HepG2 (cell line): ENCODE data around the gene MARCHF6. TPM values are rescaled to one million over a fixed set of nuclear protein-coding genes. Genes with fewer than 3 reads are reported as not detected.
A peak's percentile ranks its signal among the peaks of the same experiment; 100 is the strongest.

Experiments used
- ASH2L ChIP-seq: fragments of 300-600, 200-600 bp; sonication (generic); IDR thresholded peaks from 2 replicates; pipeline ENCODE4 v1.7.0; 2017; ENCODE audit warnings: low read depth, mild to moderate bottlenecking, moderate library complexity, mixed read lengths, low read length; ENCODE audit not compliant: insufficient read length
- CAMTA2 ChIP-seq: sonication (generic); formaldehyde crosslinking; IDR thresholded peaks from 2 replicates; pipeline ENCODE4 v1.4.0; 2020; ENCODE audit warnings: mild to moderate bottlenecking, missing genetic modification reagents, borderline replicate concordance
- CEBPB ChIP-seq: IDR thresholded peaks from 2 replicates; pipeline ENCODE4 v1.6.1; 2011; ENCODE audit warnings: low read depth, low read length, improper control_type of control experiment, borderline replicate concordance
- E2F5 ChIP-seq: sonication (generic); formaldehyde crosslinking; conservative IDR thresholded peaks from 2 replicates; pipeline ENCODE4 v1.4.0; 2020; ENCODE audit warnings: missing genetic modification reagents
- GTF3A ChIP-seq: sonication (generic); formaldehyde crosslinking; conservative IDR thresholded peaks from 2 replicates; pipeline ENCODE4 v1.4.0; 2020; ENCODE audit warnings: mild to moderate bottlenecking, missing genetic modification reagents
- KAT7 ChIP-seq: IDR thresholded peaks from 2 replicates; pipeline ENCODE4 v1.6.1; 2018; ENCODE audit warnings: borderline replicate concordance, missing compliant biosample characterization
- RARA ChIP-seq: IDR thresholded peaks from 2 replicates; pipeline ENCODE4 v1.6.1; 2016; ENCODE audit warnings: missing genetic modification reagents, missing compliant biosample characterization
- RXRA ChIP-seq: sonication (generic); formaldehyde crosslinking; IDR thresholded peaks from 2 replicates; pipeline ENCODE4 v1.5.1; 2020; ENCODE audit warnings: missing genetic modification reagents
- SOX6 ChIP-seq, 2 experiments: fragments of 450-650 bp in 1 of 2; sonication (generic) in 1 of 2; formaldehyde crosslinking in 1 of 2; IDR thresholded peaks; 2 replicates each; pipeline versions ENCODE4 v1.4.0 to v1.6.1; 2017 to 2020; ENCODE audit warnings: antibody characterized with exemption in 1 of 2, mild to moderate bottlenecking in 1 of 2, missing genetic modification reagents in 1 of 2
- TCF12 ChIP-seq, 2 experiments: fragments of 450-650 bp in 1 of 2; sonication (generic) in 1 of 2; formaldehyde crosslinking in 1 of 2; IDR thresholded peaks; 2 replicates each; pipeline versions ENCODE4 v1.6.1 to v1.8.0; 2017 to 2022; ENCODE audit warnings: antibody characterized with exemption in 1 of 2, mild to moderate bottlenecking in 1 of 2, missing genetic modification reagents in 1 of 2, moderate library complexity in 1 of 2
- XBP1 ChIP-seq: sonication (generic); formaldehyde crosslinking; IDR thresholded peaks from 2 replicates; pipeline ENCODE4 v1.5.0; 2020; ENCODE audit warnings: missing genetic modification reagents
- YY1 ChIP-seq: IDR thresholded peaks from 2 replicates; pipeline ENCODE4 v1.6.1; 2011; ENCODE audit warnings: low read length, low read depth, moderate library complexity, mild to moderate bottlenecking; ENCODE audit not compliant: insufficient read depth, insufficient replicate concordance
- ZNF510 ChIP-seq: sonication (generic); formaldehyde crosslinking; IDR thresholded peaks from 2 replicates; pipeline ENCODE4 v1.4.0; 2020; ENCODE audit warnings: low read depth, mild to moderate bottlenecking, missing genetic modification reagents
- ZNF513 ChIP-seq: sonication (generic); formaldehyde crosslinking; conservative IDR thresholded peaks from 2 replicates; pipeline ENCODE4 v1.5.0; 2020; ENCODE audit warnings: missing genetic modification reagents
- ZNF556 ChIP-seq: sonication (generic); formaldehyde crosslinking; IDR thresholded peaks from 2 replicates; pipeline ENCODE4 v1.4.0; 2020; ENCODE audit warnings: mild to moderate bottlenecking, missing genetic modification reagents, borderline replicate concordance
- ZNF605 ChIP-seq: sonication (generic); formaldehyde crosslinking; IDR thresholded peaks from 2 replicates; pipeline ENCODE4 v1.8.0; 2022; ENCODE audit warnings: mild to moderate bottlenecking, missing genetic modification reagents
- polyA plus RNA-seq, 8 experiments: library from polyadenylated mRNA; depleted of rRNA in 3 of 8; stranded (reverse) in 7 of 8; unstranded in 1 of 8; fragments of >200 nt; fragmentation: Illumina TruSeq in 4 of 8; extraction: Trizol in 4 of 8; gene quantifications; 2 replicates each; pipeline versions ENCODE4 v1.2.1 to v1.2.3, GENCODE V29; 2011 to 2016; ENCODE audit warnings: low read depth in 4 of 8, missing spikeins in 1 of 8, mixed read lengths in 1 of 8; ENCODE audit not compliant: insufficient read depth in 1 of 8
- total RNA-seq, 5 experiments: library from RNA; depleted of rRNA; stranded (reverse); fragments of >200 nt; fragmentation: Illumina TruSeq; extraction: Trizol; gene quantifications; 2 replicates each; pipeline ENCODE4 v1.2.3, GENCODE V29; 2016; ENCODE audit warnings: low read depth in 1 of 5
- TF ChIP-seq, protein P1 (sequence below): sonication (generic); formaldehyde crosslinking; IDR thresholded peaks from 2 replicates; pipeline ENCODE4 v1.5.1; 2020; ENCODE audit warnings: mild to moderate bottlenecking, missing genetic modification reagents, borderline replicate concordance
- TF ChIP-seq, protein P2 (sequence below): sonication (generic); formaldehyde crosslinking; IDR thresholded peaks from 2 replicates; pipeline ENCODE4 v1.4.0; 2020; ENCODE audit warnings: missing genetic modification reagents
- TF ChIP-seq, protein P3 (sequence below): sonication (generic); formaldehyde crosslinking; IDR thresholded peaks from 2 replicates; pipeline ENCODE4 v1.5.0; 2020; ENCODE audit warnings: missing genetic modification reagents

Gene MARCHF6
- total and polyA plus RNA-seq, 2 of the 13 experiments (the other 11 are each of a cell fraction or from before 2014, with no cell fraction given) = 48.6 to 107 TPM

DNA sequence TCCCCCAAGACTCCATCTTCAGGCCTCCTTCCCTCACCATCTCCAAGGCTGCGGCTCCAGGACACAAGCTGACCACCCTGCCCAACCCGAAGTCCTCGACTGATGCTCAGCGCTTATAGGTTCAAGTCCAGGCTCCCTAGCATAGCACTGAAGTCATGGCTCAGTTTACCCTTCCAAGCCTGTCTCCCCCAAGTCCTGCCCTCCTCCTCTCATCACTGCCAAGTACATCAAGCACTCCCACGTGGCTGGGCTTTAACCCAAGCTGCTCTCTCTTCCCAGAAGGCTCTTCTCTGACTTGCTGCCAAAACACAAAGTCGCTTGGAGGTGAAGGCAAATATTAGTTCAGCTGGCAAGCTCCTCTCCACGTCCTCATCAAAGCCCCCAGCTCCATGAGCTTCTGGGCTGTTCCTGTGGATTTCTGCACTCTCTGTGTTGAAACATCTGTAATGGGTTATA is 22.1 kb upstream of the MARCHF6 start (continued):
- TF ChIP-seq, protein P1, sequence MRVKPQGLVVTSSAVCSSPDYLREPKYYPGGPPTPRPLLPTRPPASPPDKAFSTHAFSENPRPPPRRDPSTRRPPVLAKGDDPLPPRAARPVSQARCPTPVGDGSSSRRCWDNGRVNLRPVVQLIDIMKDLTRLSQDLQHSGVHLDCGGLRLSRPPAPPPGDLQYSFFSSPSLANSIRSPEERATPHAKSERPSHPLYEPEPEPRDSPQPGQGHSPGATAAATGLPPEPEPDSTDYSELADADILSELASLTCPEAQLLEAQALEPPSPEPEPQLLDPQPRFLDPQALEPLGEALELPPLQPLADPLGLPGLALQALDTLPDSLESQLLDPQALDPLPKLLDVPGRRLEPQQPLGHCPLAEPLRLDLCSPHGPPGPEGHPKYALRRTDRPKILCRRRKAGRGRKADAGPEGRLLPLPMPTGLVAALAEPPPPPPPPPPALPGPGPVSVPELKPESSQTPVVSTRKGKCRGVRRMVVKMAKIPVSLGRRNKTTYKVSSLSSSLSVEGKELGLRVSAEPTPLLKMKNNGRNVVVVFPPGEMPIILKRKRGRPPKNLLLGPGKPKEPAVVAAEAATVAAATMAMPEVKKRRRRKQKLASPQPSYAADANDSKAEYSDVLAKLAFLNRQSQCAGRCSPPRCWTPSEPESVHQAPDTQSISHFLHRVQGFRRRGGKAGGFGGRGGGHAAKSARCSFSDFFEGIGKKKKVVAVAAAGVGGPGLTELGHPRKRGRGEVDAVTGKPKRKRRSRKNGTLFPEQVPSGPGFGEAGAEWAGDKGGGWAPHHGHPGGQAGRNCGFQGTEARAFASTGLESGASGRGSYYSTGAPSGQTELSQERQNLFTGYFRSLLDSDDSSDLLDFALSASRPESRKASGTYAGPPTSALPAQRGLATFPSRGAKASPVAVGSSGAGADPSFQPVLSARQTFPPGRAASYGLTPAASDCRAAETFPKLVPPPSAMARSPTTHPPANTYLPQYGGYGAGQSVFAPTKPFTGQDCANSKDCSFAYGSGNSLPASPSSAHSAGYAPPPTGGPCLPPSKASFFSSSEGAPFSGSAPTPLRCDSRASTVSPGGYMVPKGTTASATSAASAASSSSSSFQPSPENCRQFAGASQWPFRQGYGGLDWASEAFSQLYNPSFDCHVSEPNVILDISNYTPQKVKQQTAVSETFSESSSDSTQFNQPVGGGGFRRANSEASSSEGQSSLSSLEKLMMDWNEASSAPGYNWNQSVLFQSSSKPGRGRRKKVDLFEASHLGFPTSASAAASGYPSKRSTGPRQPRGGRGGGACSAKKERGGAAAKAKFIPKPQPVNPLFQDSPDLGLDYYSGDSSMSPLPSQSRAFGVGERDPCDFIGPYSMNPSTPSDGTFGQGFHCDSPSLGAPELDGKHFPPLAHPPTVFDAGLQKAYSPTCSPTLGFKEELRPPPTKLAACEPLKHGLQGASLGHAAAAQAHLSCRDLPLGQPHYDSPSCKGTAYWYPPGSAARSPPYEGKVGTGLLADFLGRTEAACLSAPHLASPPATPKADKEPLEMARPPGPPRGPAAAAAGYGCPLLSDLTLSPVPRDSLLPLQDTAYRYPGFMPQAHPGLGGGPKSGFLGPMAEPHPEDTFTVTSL (CRISPR knock-in tag) = peak; percentile 59; the same call in 1 of the 2 replicates
- TF ChIP-seq, protein P2, sequence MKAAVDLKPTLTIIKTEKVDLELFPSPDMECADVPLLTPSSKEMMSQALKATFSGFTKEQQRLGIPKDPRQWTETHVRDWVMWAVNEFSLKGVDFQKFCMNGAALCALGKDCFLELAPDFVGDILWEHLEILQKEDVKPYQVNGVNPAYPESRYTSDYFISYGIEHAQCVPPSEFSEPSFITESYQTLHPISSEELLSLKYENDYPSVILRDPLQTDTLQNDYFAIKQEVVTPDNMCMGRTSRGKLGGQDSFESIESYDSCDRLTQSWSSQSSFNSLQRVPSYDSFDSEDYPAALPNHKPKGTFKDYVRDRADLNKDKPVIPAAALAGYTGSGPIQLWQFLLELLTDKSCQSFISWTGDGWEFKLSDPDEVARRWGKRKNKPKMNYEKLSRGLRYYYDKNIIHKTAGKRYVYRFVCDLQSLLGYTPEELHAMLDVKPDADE (CRISPR knock-in tag) = no peak
- no peak for TF ChIP-seq ZNF513
- 0 out of 2 replicates have a peak, but pooled peaks have one; percentile 31 for TF ChIP-seq ZNF556 (CRISPR knock-in tag)
- TF ChIP-seq KAT7 (CRISPR knock-in tag) = no peak
- TF ChIP-seq RXRA = peak; percentile 42; the same call in 1 of the 2 replicates
- no peak for TF ChIP-seq XBP1 (CRISPR knock-in tag)
- TF ChIP-seq E2F5 = no peak
- peak; percentile 43; the same call in 1 of the 2 replicates for TF ChIP-seq CEBPB
- no peak for TF ChIP-seq ZNF510 (CRISPR knock-in tag)
- TF ChIP-seq ASH2L = no peak
- no peak for TF ChIP-seq GTF3A (CRISPR knock-in tag)
- TF ChIP-seq YY1 = no peak
- TF ChIP-seq RARA (CRISPR knock-in tag) = peak; percentile 47
- TF ChIP-seq, protein P3, sequence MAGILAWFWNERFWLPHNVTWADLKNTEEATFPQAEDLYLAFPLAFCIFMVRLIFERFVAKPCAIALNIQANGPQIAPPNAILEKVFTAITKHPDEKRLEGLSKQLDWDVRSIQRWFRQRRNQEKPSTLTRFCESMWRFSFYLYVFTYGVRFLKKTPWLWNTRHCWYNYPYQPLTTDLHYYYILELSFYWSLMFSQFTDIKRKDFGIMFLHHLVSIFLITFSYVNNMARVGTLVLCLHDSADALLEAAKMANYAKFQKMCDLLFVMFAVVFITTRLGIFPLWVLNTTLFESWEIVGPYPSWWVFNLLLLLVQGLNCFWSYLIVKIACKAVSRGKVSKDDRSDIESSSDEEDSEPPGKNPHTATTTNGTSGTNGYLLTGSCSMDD (CRISPR knock-in tag) = no peak
- TF ChIP-seq SOX6 (IDR thresholded peaks at IDR 0.05) = no peak
- peak; percentile 39; the same call in 1 of the 2 replicates for TF ChIP-seq SOX6 (CRISPR knock-in tag; IDR thresholded peaks at IDR 0.05)
- no peak for TF ChIP-seq TCF12 (IDR thresholded peaks at IDR 0.05)
- TF ChIP-seq TCF12 (CRISPR knock-in tag; IDR thresholded peaks at IDR 0.05) = no peak
- peak; percentile 81 for TF ChIP-seq ZNF605
- no peak for TF ChIP-seq CAMTA2 (CRISPR knock-in tag)
